Measurements from ENCODE around the gene OSBPL2.

Gene OSBPL2

DNA sequence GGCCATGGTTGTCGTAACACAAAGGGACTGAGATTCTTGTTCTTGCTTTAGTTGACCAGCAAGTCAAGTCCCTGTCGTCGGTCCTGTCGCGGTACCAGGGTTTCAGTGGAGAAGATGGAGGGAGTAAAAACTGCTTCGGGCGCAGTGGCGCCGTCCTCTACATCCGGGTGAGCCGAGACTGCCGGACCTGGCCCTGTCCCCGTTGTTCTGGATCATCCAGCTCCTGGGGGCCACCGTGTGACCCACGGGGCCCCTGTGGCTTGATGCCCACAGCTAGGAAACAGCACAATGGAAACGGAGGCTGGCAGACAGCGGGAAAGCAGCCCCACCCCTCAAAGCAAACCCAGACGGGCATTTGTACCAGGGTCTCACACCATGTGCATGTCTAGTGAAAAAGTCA is 40.5 kb upstream of the OSBPL2 start:
- H3K4me1 ChIP-seq (ENCODE audit: control insufficient read depth, insufficient read depth, low read length), result no peaks in the 10 kb centered on the region
- H3K36me3 ChIP-seq (ENCODE audit: control insufficient read depth in 2 of 2, insufficient read depth in 1 of 2, low read length in 2 of 2), result peaks cover 14 to 77% of the 10 kb centered on the region in 2 experiments
- no peak overlapping the region for H3K4me3 ChIP-seq (ENCODE audit: low read depth, low read length)
- CTCF ChIA-PET, result interaction anchor here (0.6 kb wide), 1 partner anchor 208 kb away, joined by 3 read pairs; no protein-coding TSS in a partner anchor
- TF ChIP-seq TRIM28 (IDR thresholded peaks at IDR 0.05; ENCODE audit: borderline replicate concordance, low read length), result no peak
- TF ChIP-seq ZNF223 (tag by site-specific recombination; IDR thresholded peaks at IDR 0.05), result no peak
- TF ChIP-seq KLF8 (tag by site-specific recombination; IDR thresholded peaks at IDR 0.05), result no peak
- TF ChIP-seq ZNF48 (tag by site-specific recombination; IDR thresholded peaks at IDR 0.05), result no peak
- TF ChIP-seq ZNF133 (tag by site-specific recombination; IDR thresholded peaks at IDR 0.05), result no peak
- TF ChIP-seq ZNF530 (tag by site-specific recombination; IDR thresholded peaks at IDR 0.05; ENCODE audit: low read depth), result no peak
- TF ChIP-seq ZNF555 (tag by site-specific recombination; conservative IDR thresholded peaks at IDR 0.05), result no peak
- TF ChIP-seq ZNF23 (tag by site-specific recombination; IDR thresholded peaks at IDR 0.05; ENCODE audit: borderline replicate concordance), result no peak
- no peaks in the 10 kb centered on the region for H3K9me3 ChIP-seq (ENCODE audit: control insufficient read depth, insufficient read depth, low read depth, low read length)
- POLR2A ChIA-PET, result no interaction called here
- H3K27ac ChIP-seq (ENCODE audit: extremely low read depth, low read depth, low read length), result no peak overlapping the region

DNA sequence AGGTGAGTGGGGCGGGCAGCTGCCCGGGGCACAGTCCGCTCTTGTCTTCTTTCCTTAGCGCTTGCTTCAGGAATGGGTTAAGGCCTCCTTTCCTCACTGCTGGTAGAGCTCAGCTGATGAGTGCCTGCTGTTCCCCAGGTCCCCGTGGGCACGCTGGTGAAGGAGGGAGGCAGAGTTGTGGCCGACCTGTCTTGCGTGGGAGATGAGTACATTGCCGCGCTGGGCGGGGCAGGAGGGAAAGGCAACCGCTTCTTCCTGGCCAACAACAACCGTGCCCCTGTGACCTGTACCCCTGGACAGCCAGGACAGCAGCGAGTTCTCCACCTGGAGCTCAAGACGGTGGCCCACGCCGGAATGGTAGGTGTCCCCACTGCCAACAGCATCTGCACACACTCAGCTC is 39.8 kb upstream of the OSBPL2 start:
- peaks cover 14 to 76% of the 10 kb centered on the region in 2 experiments for H3K36me3 ChIP-seq (ENCODE audit: control insufficient read depth in 2 of 2, insufficient read depth in 1 of 2, low read length in 2 of 2)

DNA sequence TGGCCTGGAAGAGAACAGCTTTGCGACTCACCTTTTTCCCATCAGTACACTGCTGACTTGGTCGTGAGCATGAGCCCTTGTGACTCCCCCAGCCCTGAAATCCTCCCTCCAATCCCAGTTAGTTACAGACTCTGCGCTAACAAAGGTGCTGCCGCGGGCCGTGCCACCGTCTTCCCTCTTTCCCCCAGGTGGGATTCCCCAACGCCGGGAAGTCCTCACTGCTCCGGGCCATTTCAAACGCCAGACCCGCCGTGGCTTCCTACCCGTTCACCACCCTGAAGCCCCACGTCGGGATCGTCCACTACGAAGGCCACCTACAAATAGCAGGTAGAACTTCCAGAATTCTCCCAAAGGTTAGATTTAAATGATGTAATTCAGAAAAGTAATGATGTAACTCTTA is 39.4 kb upstream of the OSBPL2 start:
- ChIA-PET CTCF (no interaction called here), POLR2A (interaction anchor here (0.6 kb wide), 1 partner anchor 106 kb away, joined by 3 read pairs; no protein-coding TSS in a partner anchor)
- H3K4me1 ChIP-seq (ENCODE audit: control insufficient read depth, insufficient read depth, low read length), result no peaks in the 10 kb centered on the region
- peaks cover 14 to 73% of the 10 kb centered on the region in 2 experiments for H3K36me3 ChIP-seq (ENCODE audit: control insufficient read depth in 2 of 2, insufficient read depth in 1 of 2, low read length in 2 of 2)
- no peak overlapping the region for H3K27ac ChIP-seq (ENCODE audit: extremely low read depth, low read depth, low read length)
- H3K9me3 ChIP-seq (ENCODE audit: control insufficient read depth, insufficient read depth, low read depth, low read length), result no peaks in the 10 kb centered on the region
- H3K4me3 ChIP-seq (ENCODE audit: low read depth, low read length), result no peak overlapping the region
- TF ChIP-seq ZEB2 (tag by site-specific recombination; IDR thresholded peaks at IDR 0.05) (no peak), ZNF248 (tag by site-specific recombination; IDR thresholded peaks at IDR 0.05) (no peak), ZNF555 (tag by site-specific recombination; conservative IDR thresholded peaks at IDR 0.05) (no peak), ZNF239 (tag by site-specific recombination; IDR thresholded peaks at IDR 0.05) (no peak), HOXA7 (CRISPR knock-in tag; IDR thresholded peaks at IDR 0.05; ENCODE audit: borderline replicate concordance) (no peak), ZNF658 (tag by site-specific recombination; IDR thresholded peaks at IDR 0.05) (no peak), SP7 (tag by site-specific recombination; IDR thresholded peaks at IDR 0.05) (no peak)
- TF ChIP-seq, protein P1, sequence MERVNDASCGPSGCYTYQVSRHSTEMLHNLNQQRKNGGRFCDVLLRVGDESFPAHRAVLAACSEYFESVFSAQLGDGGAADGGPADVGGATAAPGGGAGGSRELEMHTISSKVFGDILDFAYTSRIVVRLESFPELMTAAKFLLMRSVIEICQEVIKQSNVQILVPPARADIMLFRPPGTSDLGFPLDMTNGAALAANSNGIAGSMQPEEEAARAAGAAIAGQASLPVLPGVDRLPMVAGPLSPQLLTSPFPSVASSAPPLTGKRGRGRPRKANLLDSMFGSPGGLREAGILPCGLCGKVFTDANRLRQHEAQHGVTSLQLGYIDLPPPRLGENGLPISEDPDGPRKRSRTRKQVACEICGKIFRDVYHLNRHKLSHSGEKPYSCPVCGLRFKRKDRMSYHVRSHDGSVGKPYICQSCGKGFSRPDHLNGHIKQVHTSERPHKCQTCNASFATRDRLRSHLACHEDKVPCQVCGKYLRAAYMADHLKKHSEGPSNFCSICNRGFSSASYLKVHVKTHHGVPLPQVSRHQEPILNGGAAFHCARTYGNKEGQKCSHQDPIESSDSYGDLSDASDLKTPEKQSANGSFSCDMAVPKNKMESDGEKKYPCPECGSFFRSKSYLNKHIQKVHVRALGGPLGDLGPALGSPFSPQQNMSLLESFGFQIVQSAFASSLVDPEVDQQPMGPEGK (tag by site-specific recombination; IDR thresholded peaks at IDR 0.05), result no peak
- TF ChIP-seq, protein P2, sequence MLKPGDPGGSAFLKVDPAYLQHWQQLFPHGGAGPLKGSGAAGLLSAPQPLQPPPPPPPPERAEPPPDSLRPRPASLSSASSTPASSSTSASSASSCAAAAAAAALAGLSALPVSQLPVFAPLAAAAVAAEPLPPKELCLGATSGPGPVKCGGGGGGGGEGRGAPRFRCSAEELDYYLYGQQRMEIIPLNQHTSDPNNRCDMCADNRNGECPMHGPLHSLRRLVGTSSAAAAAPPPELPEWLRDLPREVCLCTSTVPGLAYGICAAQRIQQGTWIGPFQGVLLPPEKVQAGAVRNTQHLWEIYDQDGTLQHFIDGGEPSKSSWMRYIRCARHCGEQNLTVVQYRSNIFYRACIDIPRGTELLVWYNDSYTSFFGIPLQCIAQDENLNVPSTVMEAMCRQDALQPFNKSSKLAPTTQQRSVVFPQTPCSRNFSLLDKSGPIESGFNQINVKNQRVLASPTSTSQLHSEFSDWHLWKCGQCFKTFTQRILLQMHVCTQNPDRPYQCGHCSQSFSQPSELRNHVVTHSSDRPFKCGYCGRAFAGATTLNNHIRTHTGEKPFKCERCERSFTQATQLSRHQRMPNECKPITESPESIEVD (tag by site-specific recombination; IDR thresholded peaks at IDR 0.05), result no peak
- TF ChIP-seq, protein P3, sequence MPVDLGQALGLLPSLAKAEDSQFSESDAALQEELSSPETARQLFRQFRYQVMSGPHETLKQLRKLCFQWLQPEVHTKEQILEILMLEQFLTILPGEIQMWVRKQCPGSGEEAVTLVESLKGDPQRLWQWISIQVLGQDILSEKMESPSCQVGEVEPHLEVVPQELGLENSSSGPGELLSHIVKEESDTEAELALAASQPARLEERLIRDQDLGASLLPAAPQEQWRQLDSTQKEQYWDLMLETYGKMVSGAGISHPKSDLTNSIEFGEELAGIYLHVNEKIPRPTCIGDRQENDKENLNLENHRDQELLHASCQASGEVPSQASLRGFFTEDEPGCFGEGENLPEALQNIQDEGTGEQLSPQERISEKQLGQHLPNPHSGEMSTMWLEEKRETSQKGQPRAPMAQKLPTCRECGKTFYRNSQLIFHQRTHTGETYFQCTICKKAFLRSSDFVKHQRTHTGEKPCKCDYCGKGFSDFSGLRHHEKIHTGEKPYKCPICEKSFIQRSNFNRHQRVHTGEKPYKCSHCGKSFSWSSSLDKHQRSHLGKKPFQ (tag by site-specific recombination; IDR thresholded peaks at IDR 0.05), result no peak

More for the DNA sequence above, 39.8 kb upstream of the OSBPL2 start:
- Histone ChIP-seq H3K4me1 (ENCODE audit: control insufficient read depth, insufficient read depth, low read length) (no peaks in the 10 kb centered on the region), H3K27ac (ENCODE audit: extremely low read depth, low read depth, low read length) (no peak overlapping the region), H3K4me3 (ENCODE audit: low read depth, low read length) (no peak overlapping the region), H3K9me3 (ENCODE audit: control insufficient read depth, insufficient read depth, low read depth, low read length) (no peaks in the 10 kb centered on the region)
- no peak for TF ChIP-seq ZNF155 (tag by site-specific recombination; IDR thresholded peaks at IDR 0.05)
- TF ChIP-seq ZNF132 (tag by site-specific recombination; IDR thresholded peaks at IDR 0.05; ENCODE audit: borderline replicate concordance), result no peak
- no peak for TF ChIP-seq ZNF529 (tag by site-specific recombination; IDR thresholded peaks at IDR 0.05; ENCODE audit: insufficient replicate concordance)
- no peak for TF ChIP-seq ZBTB21 (tag by site-specific recombination; IDR thresholded peaks at IDR 0.05)
- no peak for TF ChIP-seq ZNF621 (tag by site-specific recombination; IDR thresholded peaks at IDR 0.05)
- TF ChIP-seq, protein P4, sequence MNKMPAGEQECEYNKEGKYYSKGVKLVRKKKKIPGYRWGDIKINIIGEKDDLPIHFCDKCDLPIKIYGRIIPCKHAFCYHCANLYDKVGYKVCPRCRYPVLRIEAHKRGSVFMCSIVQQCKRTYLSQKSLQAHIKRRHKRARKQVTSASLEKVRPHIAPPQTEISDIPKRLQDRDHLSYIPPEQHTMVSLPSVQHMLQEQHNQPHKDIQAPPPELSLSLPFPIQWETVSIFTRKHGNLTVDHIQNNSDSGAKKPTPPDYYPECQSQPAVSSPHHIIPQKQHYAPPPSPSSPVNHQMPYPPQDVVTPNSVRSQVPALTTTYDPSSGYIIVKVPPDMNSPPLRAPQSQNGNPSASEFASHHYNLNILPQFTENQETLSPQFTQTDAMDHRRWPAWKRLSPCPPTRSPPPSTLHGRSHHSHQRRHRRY (tag by site-specific recombination; IDR thresholded peaks at IDR 0.05), result no peak
- no peak for TF ChIP-seq HOXD13 (CRISPR knock-in tag; IDR thresholded peaks at IDR 0.05; ENCODE audit: borderline replicate concordance)
- no peak for TF ChIP-seq ZFP41 (tag by site-specific recombination; IDR thresholded peaks at IDR 0.05; ENCODE audit: borderline replicate concordance)
- TF ChIP-seq ZNF24 (tag by site-specific recombination; IDR thresholded peaks at IDR 0.05), result no peak
- TF ChIP-seq ZSCAN23 (tag by site-specific recombination; IDR thresholded peaks at IDR 0.05), result no peak
- no peak for TF ChIP-seq ZNF48 (tag by site-specific recombination; IDR thresholded peaks at IDR 0.05)
- TF ChIP-seq ZNF239 (tag by site-specific recombination; IDR thresholded peaks at IDR 0.05), result no peak
- TF ChIP-seq, protein P5, sequence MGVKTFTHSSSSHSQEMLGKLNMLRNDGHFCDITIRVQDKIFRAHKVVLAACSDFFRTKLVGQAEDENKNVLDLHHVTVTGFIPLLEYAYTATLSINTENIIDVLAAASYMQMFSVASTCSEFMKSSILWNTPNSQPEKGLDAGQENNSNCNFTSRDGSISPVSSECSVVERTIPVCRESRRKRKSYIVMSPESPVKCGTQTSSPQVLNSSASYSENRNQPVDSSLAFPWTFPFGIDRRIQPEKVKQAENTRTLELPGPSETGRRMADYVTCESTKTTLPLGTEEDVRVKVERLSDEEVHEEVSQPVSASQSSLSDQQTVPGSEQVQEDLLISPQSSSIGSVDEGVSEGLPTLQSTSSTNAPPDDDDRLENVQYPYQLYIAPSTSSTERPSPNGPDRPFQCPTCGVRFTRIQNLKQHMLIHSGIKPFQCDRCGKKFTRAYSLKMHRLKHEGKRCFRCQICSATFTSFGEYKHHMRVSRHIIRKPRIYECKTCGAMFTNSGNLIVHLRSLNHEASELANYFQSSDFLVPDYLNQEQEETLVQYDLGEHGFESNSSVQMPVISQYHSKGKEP (tag by site-specific recombination; IDR thresholded peaks at IDR 0.05), result no peak
- TF ChIP-seq ZNF274 (IDR thresholded peaks at IDR 0.05; ENCODE audit: low read length), result no peak
- TF ChIP-seq ZNF274 (tag by site-specific recombination; IDR thresholded peaks at IDR 0.05; ENCODE audit: borderline replicate concordance), result no peak
- TF ChIP-seq ZBTB17 (tag by site-specific recombination; IDR thresholded peaks at IDR 0.05), result no peak
- TF ChIP-seq EGR2 (tag by site-specific recombination; IDR thresholded peaks at IDR 0.05; ENCODE audit: low read depth), result no peak
- POLR2A ChIA-PET, result no interaction called here
- CTCF ChIA-PET, result no interaction called here

All from HEK293 (cell line).